Pancreas (tissue), 10 donors: ENCODE data around the gene UBE2L6. TPM values are rescaled to one million over a fixed set of nuclear protein-coding genes. Genes with fewer than 3 reads are reported as not detected.

Source experiments
- ATAC-seq, 4 donors: fragments of 200-7000 bp; cut with Tn5 transposase; one replicate each; pipeline versions ENCODE4 v1.8.0 to v1.9.1; 2020; ENCODE audit warnings: mild to moderate bottlenecking in 4 of 4, moderate library complexity in 4 of 4
- DNase-seq, 6 donors: peaks; one replicate each; pipeline ENCODE4 v3.0.0-alpha.2; 2020
- FAIRE-seq: peaks from 2 replicates; lab custom pipeline; 2012; peaks lifted over from hg19 to GRCh38; lab: Jason Lieb, UNC
- H3K27ac ChIP-seq, 4 donors: fragments of 200-600 bp; sonication (generic); 1 replicate in 3 of 4; 2 replicates in 1 of 4; pipeline versions ENCODE4 v1.5.0 to v1.8.0; 2020
- H3K27me3 ChIP-seq, 4 donors: fragments of 200-600 bp; one replicate each; pipeline ENCODE4 v1.8.0; 2021
- H3K36me3 ChIP-seq, 3 donors: fragments of 200-600 bp; sonication (generic) in 1 of 3; one replicate each; pipeline versions ENCODE4 v1.5.0 to v1.8.0; 2020 to 2021
- H3K4me1 ChIP-seq, 3 donors: fragments of 200-600 bp; one replicate each; pipeline ENCODE4 v1.8.0; 2021
- H3K4me3 ChIP-seq, 4 donors: fragments of 200-600 bp; sonication (generic) in 2 of 4; one replicate each; pipeline versions ENCODE4 v1.5.0 to v1.8.0; 2020 to 2021
- H3K9me3 ChIP-seq, 4 donors: fragments of 200-600 bp; one replicate each; pipeline ENCODE4 v1.8.0; 2021
- CTCF ChIP-seq, 4 donors: fragments of 200-600 bp; sonication (generic) in 3 of 4; IDR thresholded peaks; one replicate each; pipeline versions ENCODE4 v1.5.0 to v1.8.0; 2021; ENCODE audit warnings: antibody characterized with exemption in 4 of 4
- WGBS, 2 donors: extraction: QIAGEN DNeasy Blood & Tissue Kit; methylation state at CpG; one replicate each; pipeline ENCODE4 v1.1.7; 2013; 5-methylcytosine and 5-hydroxymethylcytosine counted together
- intact Hi-C, 3 donors: fragments of 100-400 bp; cut with DNase I; formaldehyde crosslinking; loops; one replicate each; pipeline versions ENCODE4 v1.11.1 to v1.14.2; 2022
- polyA plus RNA-seq, 2 donors: library from polyadenylated mRNA; stranded (reverse); fragments of 200-250 nt; gene quantifications; one replicate each; pipeline ENCODE4 v1.2.3, GENCODE V29; 2013
- total RNA-seq, 6 donors: library from RNA; stranded (reverse); fragmentation: NEBNext Ultra II Directional in 4 of 6; extraction: Animal tissue kit (Norgen Biotek cat#: 25700) in 4 of 6; gene quantifications; one replicate each; pipeline versions ENCODE4 v1.2.1 to v1.2.4, GENCODE V29; 2021 to 2023
- donor health status: healthy with polysubstance abuse.
- donor health status: DM: no; HTN: no; CAD: no; lungs with moderate emphysema.
- donor health status: DM: no; HTN: no; CAD: no.
- donor health status: control.
- donor health status: control.
- donor health status: Bipolar disorder and iron deficiency.
- donor health status: DM: yes; HTN: yes; CAD: no.
- donor health status: DM: no; HTN: no; CAD: no.
- donor health status: DM: no; HTN: no; CAD: no.
- donor health status: DM: yes; HTN: yes; CAD: no.

The UBE2L6 gene
- total RNA-seq (10 to 100 TPM in 5 of 6 donors, 1 to 10 TPM in 1; 9.6 to 46.4 (median 11.5) TPM), polyA plus RNA-seq (10 to 100 TPM; 12.9 to 18.9 TPM)

- Histone ChIP-seq H3K27ac (peak within 1 kb of the TSS; percentile 17 to 81 (median 51)), H3K4me3 (peak within 1 kb of the TSS; percentile 42 to 83 (median 76)), H3K36me3 (no peaks in the 10 kb centered on the region), H3K4me1 (peaks cover 0 to 12% (median 0%) of the 10 kb centered on the region in 3 donors), H3K9me3 (no peaks in the 10 kb centered on the region), H3K27me3 (no peaks in the 10 kb centered on the region)
- intact Hi-C loops, result loop anchor here in 2 of 3 donors (5.0 to 10.0 kb wide), 2 partner anchors 77 to 80 kb away; partner anchors contain the start of gene YPEL4 (in 2 of the 2)
- FAIRE-seq (no peak), DNase-seq (peak; percentile 42 to 84 (median 75)), ATAC-seq (peak; percentile 84 to 88 (median 88))
- peak in 3 of 4 donors; percentile 80 to 89 (median 83) for TF ChIP-seq CTCF (IDR thresholded peaks at IDR 0.05)
- WGBS, 2 donors, result 1% methylated on average over 56 to 92 of the region's 92 CpGs
Observed at GRCh38 chr11:57567515-57568329, at the start of gene UBE2L6. TSS of gene UBE2L6 (minus strand) at chr11:57567672. CDS start at chr11:57567611, 61 bp downstream.

- Histone ChIP-seq H3K4me1 (no peaks in the 10 kb centered on the region), H3K27me3 (no peaks in the 10 kb centered on the region), H3K4me3 (no peak overlapping the region), H3K36me3 (peaks cover 0 to 6% (median 3%) of the 10 kb centered on the region in 3 donors), H3K27ac (no peak overlapping the region), H3K9me3 (no peaks in the 10 kb centered on the region)
- no peak for ATAC-seq
- no peak for DNase-seq
- no peak for FAIRE-seq
- no peak for TF ChIP-seq CTCF (IDR thresholded peaks at IDR 0.05)
- intact Hi-C loops, result no loop called here
- 50 to 58% methylated on average over 3 of the region's 3 CpGs for WGBS, 2 donors
Observed at GRCh38 chr11:57616595-57616994, 49.1 kb upstream of the UBE2L6 start.

GRCh38 chr11:57615308-57615707 lies 47.8 kb upstream of the UBE2L6 start:
- Histone ChIP-seq H3K9me3 (no peaks in the 10 kb centered on the region), H3K4me1 (no peaks in the 10 kb centered on the region), H3K27me3 (no peaks in the 10 kb centered on the region), H3K27ac (no peak overlapping the region), H3K36me3 (peaks cover 0 to 6% (median 3%) of the 10 kb centered on the region in 3 donors), H3K4me3 (no peak overlapping the region)
- ATAC-seq (no peak), DNase-seq (no peak), FAIRE-seq (no peak)
- intact Hi-C loops, result no loop called here
- WGBS, 2 donors, result 63 to 72% methylated on average over 1 of the region's 1 CpG
- no peak for TF ChIP-seq CTCF (IDR thresholded peaks at IDR 0.05)

- no peaks in the 10 kb centered on the region for H3K9me3 ChIP-seq
- H3K27me3 ChIP-seq, result no peaks in the 10 kb centered on the region
- ATAC-seq (no peak), FAIRE-seq (no peak), DNase-seq (no peak)
- H3K36me3 ChIP-seq, result peaks cover 0 to 8% (median 6%) of the 10 kb centered on the region in 3 donors
- no peaks in the 10 kb centered on the region for H3K4me1 ChIP-seq
- intact Hi-C loops, result no loop called here
- WGBS, 2 donors, result 74 to 76% methylated on average over 10 of the region's 10 CpGs
- TF ChIP-seq CTCF (IDR thresholded peaks at IDR 0.05), result no peak
- H3K4me3 ChIP-seq, result no peak overlapping the region
- H3K27ac ChIP-seq, result no peak overlapping the region
Observed at GRCh38 chr11:57614234-57614772, 46.8 kb upstream of the UBE2L6 start.
